ENCODE results near the gene HOXC12.

DNA sequence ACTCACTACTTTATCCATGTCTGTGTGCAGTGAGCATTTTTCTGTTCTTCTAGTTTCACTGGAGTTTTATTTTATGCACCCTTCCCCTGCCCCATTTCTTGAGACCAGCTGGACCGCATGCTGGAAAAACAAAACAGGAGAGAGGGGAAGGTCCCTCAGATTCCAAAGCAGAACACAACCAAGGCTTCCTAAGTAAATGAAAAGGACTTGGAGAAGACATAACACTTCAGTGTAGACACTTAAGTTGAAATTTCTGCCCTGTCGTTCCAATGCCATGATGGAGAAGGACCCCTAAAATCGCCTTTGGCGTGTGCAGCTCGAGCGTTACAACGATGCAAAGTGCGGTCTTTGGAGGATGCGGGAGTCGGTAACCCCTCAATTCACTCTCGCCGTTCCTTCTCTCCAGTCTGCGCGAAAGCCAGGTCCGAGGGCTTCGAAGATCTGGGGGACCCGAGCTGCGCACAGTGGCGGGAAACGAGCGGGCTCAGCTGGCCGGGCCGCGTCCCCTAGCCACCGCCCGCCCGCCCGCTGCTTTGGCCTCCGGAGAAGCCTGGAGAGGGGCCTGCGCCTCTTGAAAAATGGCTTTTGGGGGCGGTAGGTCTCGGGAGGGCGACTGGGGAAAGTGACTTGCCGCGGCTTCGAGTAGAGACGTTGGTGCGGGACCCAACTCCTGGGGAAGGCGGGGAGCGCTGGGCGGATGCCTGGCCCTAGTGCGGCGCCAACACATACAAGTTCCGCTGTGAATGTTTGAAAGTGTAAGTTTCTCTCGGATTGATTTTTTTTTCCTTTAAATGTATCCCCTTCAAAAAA is 27.3 kb upstream of the HOXC12 start:
- TF ChIP-seq CTCF (IDR thresholded peaks at IDR 0.05; ENCODE audit: low read length) = no peak
- TF ChIP-seq EZH2phosphoT487 (IDR thresholded peaks at IDR 0.05; ENCODE audit: low read length) = no peak
- TF ChIP-seq EZH2 (optimal IDR thresholded peaks at IDR 0.05; ENCODE audit: low read depth, low read length) = no peak

Measured in MM.1S (cell line).